RWPE1 (cell line): ENCODE measurements around the gene DBR1.
A peak's percentile ranks its signal among the peaks of the same experiment; 100 is the strongest.

Experiments
- CTCF ChIA-PET: fragments of 350-600 bp; sonication (Branson Sonifier 250); formaldehyde crosslinking; extraction: SDS; loops from one replicate; lab custom pipeline; 2021; lab: Yijun Ruan, JAX
- POLR2A ChIA-PET: fragments of 400-600 bp; formaldehyde crosslinking; extraction: SDS; loops from one replicate; lab custom pipeline; 2020; ENCODE audit warnings: antibody characterized with exemption; ENCODE audit not compliant: low non-redundant PET; lab: Yijun Ruan, JAX
- DNase-seq: peaks from one replicate; pipeline ENCODE4 v3.0.0; 2012; ENCODE audit warnings: low spot score
- H3K27ac ChIP-seq: fragments of 450-650 bp; 2 replicates; pipeline ENCODE4 v1.5.1; 2017
- TF ChIP-seq, protein P1 (sequence below): fragments of 450-650 bp; conservative IDR thresholded peaks from 2 replicates; pipeline ENCODE4 v1.5.1; 2017; ENCODE audit warnings: low read depth, mild to moderate bottlenecking

Gene DBR1

DNA sequence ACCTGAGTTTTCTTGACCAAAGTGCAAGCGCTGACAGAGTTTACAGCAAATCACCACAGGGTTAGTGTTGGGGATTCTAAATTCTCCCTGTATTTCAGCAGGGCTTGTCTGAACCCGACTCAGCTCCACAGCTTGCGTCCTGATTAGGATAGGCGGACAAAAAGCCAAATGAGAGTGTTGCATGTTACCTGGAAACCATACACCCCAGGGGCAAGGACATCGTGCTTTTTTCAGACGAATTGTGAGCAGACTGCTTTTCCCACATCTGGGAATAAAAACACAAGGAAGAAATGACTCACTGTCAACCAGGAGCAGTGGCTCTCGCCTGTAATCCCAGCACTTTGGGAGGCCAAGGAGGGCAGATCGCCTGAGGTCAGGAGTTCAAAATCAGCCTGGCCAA is 62.4 kb downstream of the DBR1 start:
- H3K27ac ChIP-seq, result peak overlapping the region; percentile 90
- peak; percentile 69 for DNase-seq
- ChIA-PET CTCF (interaction anchor here (0.6 kb wide), 1 partner anchor 67 kb away, joined by 4 read pairs; no protein-coding TSS in a partner anchor), POLR2A (no interaction called here)
- TF ChIP-seq, protein P1, sequence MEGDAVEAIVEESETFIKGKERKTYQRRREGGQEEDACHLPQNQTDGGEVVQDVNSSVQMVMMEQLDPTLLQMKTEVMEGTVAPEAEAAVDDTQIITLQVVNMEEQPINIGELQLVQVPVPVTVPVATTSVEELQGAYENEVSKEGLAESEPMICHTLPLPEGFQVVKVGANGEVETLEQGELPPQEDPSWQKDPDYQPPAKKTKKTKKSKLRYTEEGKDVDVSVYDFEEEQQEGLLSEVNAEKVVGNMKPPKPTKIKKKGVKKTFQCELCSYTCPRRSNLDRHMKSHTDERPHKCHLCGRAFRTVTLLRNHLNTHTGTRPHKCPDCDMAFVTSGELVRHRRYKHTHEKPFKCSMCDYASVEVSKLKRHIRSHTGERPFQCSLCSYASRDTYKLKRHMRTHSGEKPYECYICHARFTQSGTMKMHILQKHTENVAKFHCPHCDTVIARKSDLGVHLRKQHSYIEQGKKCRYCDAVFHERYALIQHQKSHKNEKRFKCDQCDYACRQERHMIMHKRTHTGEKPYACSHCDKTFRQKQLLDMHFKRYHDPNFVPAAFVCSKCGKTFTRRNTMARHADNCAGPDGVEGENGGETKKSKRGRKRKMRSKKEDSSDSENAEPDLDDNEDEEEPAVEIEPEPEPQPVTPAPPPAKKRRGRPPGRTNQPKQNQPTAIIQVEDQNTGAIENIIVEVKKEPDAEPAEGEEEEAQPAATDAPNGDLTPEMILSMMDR, result no peak
